HT-29 (cell line): Measurements from ENCODE around the gene ADAMTS14. TPM values are rescaled to one million over a fixed set of nuclear protein-coding genes. Genes with fewer than 3 reads are reported as not detected.

Source experiments
- DNase-seq: peaks from one replicate; pipeline ENCODE4 v3.0.0-alpha.2; 2015; ENCODE audit warnings: low spot score
- total RNA-seq: library from RNA; depleted of rRNA; stranded (reverse); fragments of >200 nt; shearing (Covaris generic); gene quantifications from 2 replicates; pipeline ENCODE4 v1.2.3, GENCODE V29; 2014

The ADAMTS14 gene
- total RNA-seq, 1 experiment from 2014 or later, result 0.15 TPM

GRCh38 chr10:70675496-70676161, 3.3 kb downstream of the ADAMTS14 start:
- DNase-seq, result no peak

GRCh38 chr10:70676511-70676910, 4.2 kb downstream of the ADAMTS14 start:
- no peak for DNase-seq

GRCh38 chr10:70677016-70677415, 4.7 kb downstream of the ADAMTS14 start:
- DNase-seq, result no peak

GRCh38 chr10:70677620-70678249, 5.4 kb downstream of the ADAMTS14 start:
- no peak for DNase-seq

- DNase-seq, result no peak
Measured at GRCh38 chr10:70678250-70678635, 5.9 kb downstream of the ADAMTS14 start.

- DNase-seq, result no peak
Measured at GRCh38 chr10:70678757-70679489, 6.6 kb downstream of the ADAMTS14 start.

- DNase-seq, result no peak
Measured at GRCh38 chr10:70679498-70679897, 7.2 kb downstream of the ADAMTS14 start.

GRCh38 chr10:70680899-70681730, 8.8 kb downstream of the ADAMTS14 start:
- no peak for DNase-seq

GRCh38 chr10:70681731-70682005, 9.4 kb downstream of the ADAMTS14 start:
- DNase-seq, result no peak

GRCh38 chr10:70682920-70683600, 10.8 kb downstream of the ADAMTS14 start:
- no peak for DNase-seq

- DNase-seq, result no peak
Measured at GRCh38 chr10:70683601-70683934, 11.3 kb downstream of the ADAMTS14 start.

- DNase-seq, result no peak
Measured at GRCh38 chr10:70683940-70684339, 11.6 kb downstream of the ADAMTS14 start.

- DNase-seq, result no peak
Measured at GRCh38 chr10:70684374-70684773, 12.1 kb downstream of the ADAMTS14 start.

GRCh38 chr10:70684839-70685454, 12.6 kb downstream of the ADAMTS14 start:
- DNase-seq, result no peak

GRCh38 chr10:70685455-70685911, 13.2 kb downstream of the ADAMTS14 start:
- no peak for DNase-seq

- no peak for DNase-seq
Measured at GRCh38 chr10:70688828-70689227, 16.5 kb downstream of the ADAMTS14 start.

- no peak for DNase-seq
Measured at GRCh38 chr10:70689661-70690060, 17.4 kb downstream of the ADAMTS14 start.

- DNase-seq, result no peak
Measured at GRCh38 chr10:70690589-70690988, 18.3 kb downstream of the ADAMTS14 start.

- DNase-seq, result no peak
Measured at GRCh38 chr10:70691611-70692010, 19.3 kb downstream of the ADAMTS14 start.

GRCh38 chr10:70692043-70692603, 19.8 kb downstream of the ADAMTS14 start:
- DNase-seq, result no peak
